UCSD-AML1 (cell line): ENCODE results near the gene GFRA4.

Experiments
- DNase-seq: peaks from one replicate; lab custom pipeline; 2025; ENCODE audit not compliant: unreplicated experiment; lab: John Stamatoyannopoulos, UW

Gene GFRA4

GRCh38 chr20:3663031-3663701 is at the start of gene GFRA4:
Gene GFRA4, minus strand, starts transcription at chr20:3663399. Its CDS starts 0 bp downstream, at chr20:3663399.
- DNase-seq = no peak

GRCh38 chr20:3712279-3712873 is 49.2 kb upstream of the GFRA4 start, which contains the start of gene SIGLEC1:
Gene SIGLEC1, minus strand, starts transcription at chr20:3712600. Its CDS starts 5,472 bp downstream, at chr20:3707128.
- DNase-seq = peak; percentile 68

GRCh38 chr20:3711484-3711941 is 48.3 kb upstream of the GFRA4 start:
- DNase-seq = no peak

- peak; percentile 86 for DNase-seq
Measured at GRCh38 chr20:3710703-3711483, 47.7 kb upstream of the GFRA4 start.

GRCh38 chr20:3710011-3710466 is 46.8 kb upstream of the GFRA4 start:
- DNase-seq = peak; percentile 20

GRCh38 chr20:3707508-3707899 is 44.3 kb upstream of the GFRA4 start:
- no peak for DNase-seq

- no peak for DNase-seq
Measured at GRCh38 chr20:3706774-3707507, 43.7 kb upstream of the GFRA4 start.

GRCh38 chr20:3705970-3706739 is 43.0 kb upstream of the GFRA4 start:
- no peak for DNase-seq

GRCh38 chr20:3705491-3705969 is 42.3 kb upstream of the GFRA4 start:
- DNase-seq = no peak

GRCh38 chr20:3704087-3704486 is 40.9 kb upstream of the GFRA4 start:
- DNase-seq = no peak

- no peak for DNase-seq
Measured at GRCh38 chr20:3702611-3703391, 39.6 kb upstream of the GFRA4 start.

GRCh38 chr20:3701061-3701998 is 38.1 kb upstream of the GFRA4 start:
- DNase-seq = no peak

GRCh38 chr20:3699037-3699436 is 35.8 kb upstream of the GFRA4 start:
- DNase-seq = no peak

- no peak for DNase-seq
Measured at GRCh38 chr20:3698591-3699001, 35.4 kb upstream of the GFRA4 start.

GRCh38 chr20:3697588-3698305 is 34.5 kb upstream of the GFRA4 start:
- no peak for DNase-seq

GRCh38 chr20:3696745-3697587 is 33.8 kb upstream of the GFRA4 start:
- no peak for DNase-seq

- DNase-seq = no peak
Measured at GRCh38 chr20:3696200-3696599, 33.0 kb upstream of the GFRA4 start.
